GM08714 (cell line): ENCODE data around the gene IL19.
"Not testable (repeated sequence)": the region's sequence is repeated elsewhere in the genome, so short reads cannot be mapped to it uniquely, and the experiment has no call there.

Experiments
- H3K4me3 ChIP-seq: fragments of 200-500 bp; sonication (Bioruptor generic); 2 replicates; pipeline ENCODE4 v1.5.1; 2014; ENCODE audit warnings: mild to moderate bottlenecking, low read length, inconsistent platforms
- ZNF274 ChIP-seq: IDR thresholded peaks from 2 replicates; pipeline ENCODE4 v1.6.1; 2012; ENCODE audit warnings: mild to moderate bottlenecking, low read depth, low read length

IL19 gene

DNA sequence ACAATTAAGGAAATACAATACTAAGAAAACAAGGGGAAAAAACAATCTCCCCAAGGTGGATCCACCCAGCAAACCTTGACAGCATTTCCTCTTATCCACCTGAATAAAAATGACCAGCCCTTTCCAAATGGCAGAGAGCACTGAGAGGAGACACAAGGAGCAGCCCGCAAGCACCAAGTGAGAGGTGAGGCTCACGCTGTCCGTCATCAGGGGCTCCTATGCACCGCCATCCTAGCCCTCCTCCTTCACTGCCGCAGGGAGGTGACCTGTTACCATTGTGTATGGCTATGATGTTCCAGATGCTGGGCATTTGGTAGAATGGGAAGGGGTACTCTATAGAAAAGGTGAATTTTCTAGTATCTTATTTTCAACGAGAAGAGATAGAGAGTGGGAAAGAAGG lies 63.6 kb downstream of the IL19 start:
- H3K4me3 ChIP-seq = no peak overlapping the region
- TF ChIP-seq ZNF274 = no peak

DNA sequence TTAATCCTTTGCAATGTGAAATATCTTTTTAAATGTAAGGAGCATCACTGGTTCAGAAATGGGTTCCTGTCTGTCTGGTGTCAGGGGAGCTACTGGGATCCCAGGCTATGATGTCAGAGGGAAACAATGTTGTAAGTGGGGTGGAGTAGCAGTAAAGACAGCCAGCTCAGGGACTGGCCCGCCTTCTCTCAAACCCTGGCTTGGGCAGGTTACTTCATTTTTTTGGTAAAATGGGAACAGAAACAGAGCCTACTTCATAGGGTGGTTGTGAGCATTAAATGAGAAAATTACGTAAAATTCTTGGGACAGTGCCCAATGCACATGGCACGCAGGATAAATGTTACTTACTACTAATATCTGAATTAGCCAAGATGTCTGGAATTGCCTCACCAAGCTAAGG lies 64.1 kb downstream of the IL19 start:
- H3K4me3 ChIP-seq = no peak overlapping the region
- TF ChIP-seq ZNF274 = no peak

DNA sequence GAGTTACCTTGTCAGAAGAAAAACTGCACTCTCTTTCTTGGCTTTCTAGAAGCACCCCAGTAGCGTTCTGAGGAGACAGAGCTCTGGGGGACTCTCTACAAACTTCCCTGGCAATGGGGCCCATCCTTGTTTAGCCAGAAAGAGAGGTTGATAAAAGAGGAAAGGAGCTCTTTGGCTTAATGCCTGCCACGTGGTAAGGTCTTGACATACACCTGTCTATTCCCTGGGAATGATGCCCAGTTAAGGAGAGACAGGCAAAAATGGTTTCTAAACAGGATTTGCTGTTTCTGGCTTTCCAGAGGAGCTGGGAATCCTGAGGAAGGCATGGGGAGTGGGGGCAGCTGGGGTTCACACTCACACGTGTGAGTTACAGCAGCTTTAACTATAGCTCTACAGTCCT lies 64.6 kb downstream of the IL19 start:
- TF ChIP-seq ZNF274 = no peak
- no peak overlapping the region for H3K4me3 ChIP-seq

- TF ChIP-seq ZNF274 = no peak
- H3K4me3 ChIP-seq = no peak overlapping the region
Measured at GRCh38 chr1:206836111-206836510, 65.5 kb downstream of the IL19 start.

DNA sequence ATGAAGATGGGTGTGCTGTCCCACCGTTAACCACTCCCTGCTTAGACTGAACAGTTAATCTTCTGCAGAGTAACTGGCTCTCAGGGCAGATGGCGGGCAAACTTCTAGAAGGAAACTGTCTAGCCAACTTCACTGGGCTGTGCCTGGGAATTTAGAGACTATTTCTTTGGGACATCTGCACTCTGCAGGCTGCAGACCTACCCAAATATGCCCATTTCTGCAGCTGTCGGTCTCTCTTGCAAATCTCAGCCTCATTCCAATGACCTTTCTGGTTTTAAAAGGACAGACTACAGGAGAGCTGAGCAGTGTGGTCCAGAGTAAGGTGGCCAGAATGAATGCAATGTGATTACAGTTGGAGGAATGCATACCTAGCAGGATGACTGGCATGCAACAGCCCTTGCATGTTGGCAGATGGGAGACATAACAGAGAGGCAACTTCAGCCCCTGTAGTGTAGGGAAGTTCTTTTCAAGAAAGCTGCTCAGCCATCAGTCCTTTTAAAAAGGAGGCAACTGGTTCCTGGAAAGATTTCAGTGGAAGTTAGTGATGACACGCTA lies 68.5 kb downstream of the IL19 start:
- TF ChIP-seq ZNF274 = no peak
- H3K4me3 ChIP-seq = no peak overlapping the region

DNA sequence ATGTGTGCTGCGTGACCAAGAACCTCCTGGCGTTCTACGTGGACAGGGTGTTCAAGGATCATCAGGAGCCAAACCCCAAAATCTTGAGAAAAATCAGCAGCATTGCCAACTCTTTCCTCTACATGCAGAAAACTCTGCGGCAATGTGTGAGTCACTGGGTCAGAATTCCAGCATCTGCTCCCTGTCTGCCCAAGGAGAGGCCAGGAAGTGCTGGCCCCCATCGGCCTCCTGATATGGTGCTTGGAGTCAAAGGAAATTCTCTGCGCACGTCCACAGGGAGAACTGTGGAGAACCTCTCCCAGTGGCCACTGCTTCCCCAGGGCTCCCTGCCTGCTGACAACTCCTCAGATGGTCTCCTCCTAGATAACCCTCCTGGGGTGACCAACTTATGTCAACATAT lies 69.3 kb downstream of the IL19 start:
- no peak for TF ChIP-seq ZNF274

DNA sequence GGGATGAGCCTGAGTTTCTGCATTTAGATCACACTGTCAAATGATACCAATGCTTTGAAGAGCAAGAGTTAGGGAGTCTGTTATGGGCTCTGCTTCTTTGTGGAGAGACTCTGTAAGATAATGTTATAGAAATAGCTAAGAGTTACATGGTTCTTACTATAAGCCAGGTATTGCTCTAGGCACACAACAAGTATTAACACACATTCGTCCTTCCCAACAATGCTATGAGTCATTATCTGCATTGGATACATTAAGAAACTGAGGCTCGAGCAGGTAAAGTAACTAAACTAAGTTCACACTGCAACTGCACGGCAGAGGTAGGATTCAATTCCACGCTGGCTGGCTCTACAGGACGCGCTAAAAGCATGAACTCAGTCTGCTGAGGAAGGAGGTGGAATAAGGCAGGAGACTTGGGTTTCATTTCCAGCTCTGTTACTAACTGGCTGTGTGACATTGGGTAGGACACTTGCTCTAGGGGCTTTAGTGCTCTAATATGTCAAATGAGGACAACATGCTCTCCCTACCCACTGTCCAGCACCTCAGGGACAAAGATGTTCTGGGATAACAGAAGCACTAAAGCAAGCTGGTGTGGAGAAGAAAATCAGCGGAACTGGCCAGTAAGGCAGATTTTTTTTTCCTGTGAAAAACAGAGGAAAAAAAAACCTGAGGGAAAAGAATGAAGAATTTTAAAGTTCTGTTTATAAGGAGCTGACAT lies 71.2 kb downstream of the IL19 start:
- no peak overlapping the region for H3K4me3 ChIP-seq
- no peak for TF ChIP-seq ZNF274

More for the DNA sequence above, 69.3 kb downstream of the IL19 start:
- no peak overlapping the region for H3K4me3 ChIP-seq

DNA sequence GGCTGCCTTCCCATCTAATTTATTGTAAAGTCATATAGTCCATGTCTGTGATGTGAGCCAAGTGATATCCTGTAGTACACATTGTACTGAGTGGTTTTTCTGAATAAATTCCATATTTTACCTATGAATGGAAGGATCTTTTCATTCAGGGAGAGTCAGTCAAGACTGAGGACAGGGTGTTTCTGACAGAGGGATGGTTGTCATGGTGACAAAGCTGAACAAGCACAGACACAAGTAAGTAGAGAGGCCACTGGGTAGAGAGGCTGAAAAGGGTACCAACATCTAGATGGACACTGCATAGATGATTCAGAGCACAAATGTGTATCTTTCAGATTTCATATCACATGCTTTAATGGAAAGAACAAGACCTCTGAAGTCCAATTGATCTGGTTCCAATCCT lies 72.3 kb downstream of the IL19 start:
- no peak overlapping the region for H3K4me3 ChIP-seq
- TF ChIP-seq ZNF274 = no peak

DNA sequence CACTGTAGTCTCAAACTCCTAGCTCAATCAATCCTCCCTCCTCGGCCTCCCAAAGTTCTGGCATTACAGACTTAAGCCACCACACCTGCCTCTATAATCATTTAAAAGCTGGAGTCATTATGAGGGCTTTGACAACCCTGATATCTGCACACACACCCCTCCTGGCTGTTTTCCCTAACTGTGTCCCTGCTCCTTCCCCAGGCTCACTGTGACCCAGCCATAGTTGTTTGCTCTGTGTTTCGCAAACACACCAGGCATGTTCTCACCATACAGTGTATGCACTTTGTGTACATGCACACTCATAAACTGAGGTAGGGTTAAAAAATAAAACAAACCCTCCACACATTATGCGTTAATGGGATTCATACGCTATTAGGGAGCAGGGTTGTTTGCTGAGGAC lies 73.1 kb downstream of the IL19 start:
- TF ChIP-seq ZNF274 = no peak

DNA sequence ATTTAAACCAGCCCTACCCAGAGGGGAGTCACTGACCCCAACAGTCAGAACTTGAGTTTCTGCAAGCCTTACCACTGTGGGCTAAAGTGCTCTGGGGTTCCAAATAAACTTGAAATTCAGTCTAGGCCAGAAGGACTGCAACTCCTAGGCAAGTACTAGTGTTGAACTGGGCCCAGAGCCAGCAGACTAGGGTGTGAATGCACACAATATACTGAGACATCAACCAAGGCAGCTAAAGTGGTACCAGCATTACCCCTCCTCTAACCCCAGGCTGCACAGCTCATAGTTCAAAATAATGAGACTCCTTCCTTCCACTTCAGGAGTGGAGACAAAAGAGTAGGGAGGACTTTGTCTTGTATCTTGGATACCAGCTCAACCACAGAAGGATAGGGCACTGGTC lies 75.9 kb downstream of the IL19 start:
- no peak for TF ChIP-seq ZNF274

More for the DNA sequence above, 73.1 kb downstream of the IL19 start:
- H3K4me3 ChIP-seq = no peak overlapping the region

GRCh38 chr1:206847337-206847834 lies 76.8 kb downstream of the IL19 start:
- no peak for TF ChIP-seq ZNF274
- H3K4me3 ChIP-seq = no peak overlapping the region

More for the DNA sequence above, 75.9 kb downstream of the IL19 start:
- no peak overlapping the region for H3K4me3 ChIP-seq

GRCh38 chr1:206847946-206848345 lies 77.4 kb downstream of the IL19 start:
- H3K4me3 ChIP-seq = no peak overlapping the region
- no peak for TF ChIP-seq ZNF274

DNA sequence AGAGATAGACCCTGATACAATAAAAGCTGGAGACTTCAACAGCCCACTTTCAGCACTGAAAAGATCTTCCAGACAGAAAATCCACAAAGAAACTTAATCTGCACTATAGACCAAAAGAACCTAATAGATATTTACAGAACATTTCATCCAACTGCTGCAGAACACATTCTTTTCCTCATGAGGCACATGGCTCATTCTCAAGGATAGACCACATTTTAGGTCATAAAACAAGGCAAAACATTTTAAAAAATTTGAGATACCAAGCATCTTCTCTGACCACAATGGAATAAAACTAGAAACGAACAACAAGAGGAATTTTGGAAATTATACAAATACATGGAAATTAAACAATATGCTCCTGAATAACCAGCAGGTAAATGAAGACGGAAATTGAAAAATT lies 79.8 kb downstream of the IL19 start:
- TF ChIP-seq ZNF274 = no peak
- no peak overlapping the region for H3K4me3 ChIP-seq

GRCh38 chr1:206851341-206852010 lies 80.9 kb downstream of the IL19 start:
- no peak for TF ChIP-seq ZNF274

DNA sequence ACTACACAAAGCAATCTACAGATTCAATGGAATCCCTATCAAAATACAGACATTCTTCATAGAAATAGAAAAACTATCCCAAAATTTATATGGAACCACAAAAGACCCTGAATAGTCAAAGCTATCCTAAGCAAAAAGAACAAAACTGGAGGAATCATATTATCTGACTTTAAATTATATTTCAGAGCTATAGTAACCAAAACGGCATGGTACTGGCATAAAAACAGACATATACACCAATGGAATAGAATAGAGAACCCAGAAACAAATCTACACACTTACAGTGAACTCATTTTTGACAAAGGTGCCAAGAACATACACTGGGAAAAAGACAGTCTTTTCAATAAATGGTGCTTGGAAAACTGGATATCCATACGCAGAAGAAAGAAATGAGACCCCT lies 82.1 kb downstream of the IL19 start:
- H3K4me3 ChIP-seq = not testable (repeated sequence)

More at GRCh38 chr1:206851341-206852010, 80.9 kb downstream of the IL19 start:
- no peak overlapping the region for H3K4me3 ChIP-seq

GRCh38 chr1:206853696-206854095 lies 83.1 kb downstream of the IL19 start:
- H3K4me3 ChIP-seq = not testable (repeated sequence)
